ENCODE results near the gene SIN3B.

GRCh38 chr19:16853066-16853465, 23.9 kb downstream of the SIN3B start:
- TF ChIP-seq EZH2phosphoT487 (IDR thresholded peaks at IDR 0.05; ENCODE audit: insufficient read depth, low read depth) (no peak), EZH2 (IDR thresholded peaks at IDR 0.05; ENCODE audit: insufficient read depth, poor library complexity, severe bottlenecking) (no peak)

Data from GM23248 (cell line).